ENCODE results near the gene ATP9A. TPM values are rescaled to one million over a fixed set of nuclear protein-coding genes. Genes with fewer than 3 reads are reported as not detected.

ATP9A gene
- total RNA-seq, 3 donors from 2014 or later, result 54.0 to 102 (median 59.4) TPM

DNA sequence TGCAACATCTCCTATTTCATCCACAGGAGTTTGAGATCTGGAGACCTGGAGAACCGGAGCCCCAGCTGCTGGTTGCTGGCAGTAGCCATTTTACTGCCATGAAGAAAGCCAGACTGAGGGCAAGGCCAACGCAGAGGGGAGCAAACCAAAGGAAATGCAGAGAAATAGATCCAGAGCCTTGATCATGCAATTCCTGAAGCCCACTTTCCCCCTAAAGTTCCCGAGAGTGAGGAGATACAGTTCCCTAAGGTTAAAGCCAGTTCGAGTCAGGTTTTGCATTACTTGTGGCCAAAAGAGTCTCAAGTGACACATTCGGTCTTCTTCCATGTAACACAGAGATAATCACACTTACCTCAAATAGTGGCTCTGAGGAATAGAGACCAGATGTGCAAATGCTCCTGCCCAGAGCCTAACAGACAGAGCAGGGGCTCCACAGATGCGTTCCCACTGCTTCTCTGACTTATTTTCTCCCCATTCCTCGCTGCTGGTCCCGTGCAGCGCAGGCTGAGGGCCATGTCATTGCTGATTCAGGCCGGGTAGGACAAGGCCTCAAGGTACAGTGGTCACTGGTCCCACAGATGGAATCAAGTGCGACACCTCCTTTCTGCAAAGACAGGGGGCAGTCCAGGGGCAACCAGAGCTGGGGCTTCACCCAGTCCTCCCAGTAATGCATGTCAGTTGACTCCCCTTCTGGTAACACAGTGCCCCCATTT lies 190.6 kb downstream of the ATP9A start:
- Histone ChIP-seq H3K9me3 (no peaks in the 10 kb centered on the region), H3K4me1 (ENCODE audit: low read depth) (no peaks in the 10 kb centered on the region), H3K4me3 (no peak overlapping the region), H3K36me3 (ENCODE audit: low read depth) (no peaks in the 10 kb centered on the region)
- ATAC-seq (no peak), DNase-seq (no peak)
- TF ChIP-seq, protein P1, sequence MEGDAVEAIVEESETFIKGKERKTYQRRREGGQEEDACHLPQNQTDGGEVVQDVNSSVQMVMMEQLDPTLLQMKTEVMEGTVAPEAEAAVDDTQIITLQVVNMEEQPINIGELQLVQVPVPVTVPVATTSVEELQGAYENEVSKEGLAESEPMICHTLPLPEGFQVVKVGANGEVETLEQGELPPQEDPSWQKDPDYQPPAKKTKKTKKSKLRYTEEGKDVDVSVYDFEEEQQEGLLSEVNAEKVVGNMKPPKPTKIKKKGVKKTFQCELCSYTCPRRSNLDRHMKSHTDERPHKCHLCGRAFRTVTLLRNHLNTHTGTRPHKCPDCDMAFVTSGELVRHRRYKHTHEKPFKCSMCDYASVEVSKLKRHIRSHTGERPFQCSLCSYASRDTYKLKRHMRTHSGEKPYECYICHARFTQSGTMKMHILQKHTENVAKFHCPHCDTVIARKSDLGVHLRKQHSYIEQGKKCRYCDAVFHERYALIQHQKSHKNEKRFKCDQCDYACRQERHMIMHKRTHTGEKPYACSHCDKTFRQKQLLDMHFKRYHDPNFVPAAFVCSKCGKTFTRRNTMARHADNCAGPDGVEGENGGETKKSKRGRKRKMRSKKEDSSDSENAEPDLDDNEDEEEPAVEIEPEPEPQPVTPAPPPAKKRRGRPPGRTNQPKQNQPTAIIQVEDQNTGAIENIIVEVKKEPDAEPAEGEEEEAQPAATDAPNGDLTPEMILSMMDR (IDR thresholded peaks at IDR 0.05), result no peak
- intact Hi-C loops (cut with DNase I, micrococcal nuclease), result no loop called here

DNA sequence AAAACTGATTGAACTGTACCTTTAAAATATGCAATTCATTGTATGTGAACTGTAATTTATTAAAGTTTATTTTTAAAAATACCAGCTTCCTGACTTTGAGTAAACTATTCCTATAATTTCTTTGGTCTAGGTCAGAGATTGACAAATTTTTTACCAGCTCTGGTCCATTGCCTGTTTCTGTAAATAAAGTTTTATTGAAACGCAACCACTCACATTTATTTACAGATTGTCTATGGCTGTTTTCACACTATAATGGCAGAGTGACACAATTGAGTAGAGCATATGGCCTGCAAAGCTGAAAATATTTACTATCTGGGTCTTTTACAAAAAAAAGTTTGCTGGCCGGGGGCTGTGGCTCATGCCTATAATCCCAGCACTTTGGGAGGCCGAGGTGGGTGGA lies 192.7 kb downstream of the ATP9A start:
- TF ChIP-seq, protein P1 (IDR thresholded peaks at IDR 0.05), result no peak
- Histone ChIP-seq H3K4me1 (ENCODE audit: low read depth) (no peaks in the 10 kb centered on the region), H3K4me3 (no peak overlapping the region), H3K36me3 (ENCODE audit: low read depth) (no peaks in the 10 kb centered on the region), H3K9me3 (no peaks in the 10 kb centered on the region)
- ATAC-seq (no peak), DNase-seq (no peak)
- intact Hi-C loops (cut with DNase I, micrococcal nuclease), result no loop called here

DNA sequence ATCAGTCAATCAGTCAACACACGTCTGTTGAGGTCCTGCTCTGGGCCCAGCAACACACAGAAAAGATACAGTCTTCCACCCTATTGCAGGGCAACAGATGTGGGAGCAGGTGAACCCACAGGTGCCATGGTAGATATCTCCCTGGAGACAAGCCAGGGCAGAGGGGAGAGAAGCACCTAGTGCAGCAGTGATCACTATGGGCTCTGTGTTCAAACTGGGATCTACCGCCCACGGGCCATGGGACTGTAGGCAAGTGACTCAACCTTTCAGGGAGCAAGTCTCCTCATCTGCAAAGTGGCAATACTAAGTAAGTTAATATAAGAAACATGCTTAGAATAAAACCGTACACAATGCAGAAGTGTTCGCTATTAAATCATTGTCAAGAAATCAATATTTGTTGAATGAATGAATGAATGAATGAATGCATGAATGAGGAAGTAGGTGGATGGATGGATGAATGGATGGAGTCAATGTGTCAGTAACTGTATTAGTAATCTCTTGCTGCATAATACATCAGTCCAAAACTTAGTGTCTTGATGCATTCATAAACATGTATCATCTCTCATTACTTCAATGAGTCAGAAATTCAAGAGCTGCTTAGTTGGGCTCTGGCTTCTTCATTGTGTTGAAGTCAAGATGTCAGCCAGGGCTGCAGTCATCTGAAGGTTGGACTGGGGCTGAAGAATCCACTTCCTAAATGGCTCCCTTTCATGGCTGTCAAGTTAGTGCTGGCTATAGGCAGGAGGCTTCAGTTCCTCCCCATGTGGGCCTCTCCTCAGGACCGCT lies 193.7 kb downstream of the ATP9A start:
- intact Hi-C loops (cut with DNase I, micrococcal nuclease), result no loop called here
- DNase-seq, result no peak
- Histone ChIP-seq H3K4me3 (no peak overlapping the region), H3K36me3 (ENCODE audit: low read depth) (no peaks in the 10 kb centered on the region), H3K4me1 (ENCODE audit: low read depth) (no peaks in the 10 kb centered on the region), H3K9me3 (no peaks in the 10 kb centered on the region)
- ATAC-seq, result no peak
- TF ChIP-seq, protein P1 (IDR thresholded peaks at IDR 0.05), result no peak

DNA sequence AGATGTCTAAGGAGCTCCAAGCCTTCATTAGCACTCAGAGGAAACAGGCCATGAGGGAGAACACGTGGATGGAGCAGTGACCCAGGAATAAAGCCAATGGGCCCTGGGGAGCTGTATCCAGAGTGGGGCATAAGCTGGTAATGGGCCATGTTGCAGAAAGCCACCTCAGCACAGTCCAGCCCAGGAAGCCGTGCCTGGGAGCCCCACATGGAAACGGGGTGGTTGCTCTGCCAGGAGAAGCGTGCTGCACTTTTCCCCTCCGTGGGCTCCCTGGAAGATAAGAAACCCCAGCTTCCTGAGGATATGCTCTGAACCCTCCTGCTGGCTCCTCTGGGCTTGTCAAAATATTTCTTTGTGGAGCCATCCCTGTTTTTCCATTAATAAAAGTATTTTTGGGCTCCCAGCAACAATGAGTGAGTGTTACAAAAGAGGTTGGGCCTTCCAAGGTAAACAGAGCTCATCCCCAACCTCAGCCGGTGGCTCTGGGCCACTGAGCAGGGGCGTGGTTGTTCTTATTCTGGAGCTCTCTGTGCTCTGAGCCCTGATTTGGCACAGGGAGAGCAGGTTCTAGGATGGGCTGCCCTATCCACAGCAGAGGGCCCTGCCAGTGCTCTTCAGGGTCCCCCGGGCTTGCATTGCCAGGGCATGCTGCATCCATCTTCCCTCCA lies 194.5 kb downstream of the ATP9A start:
- DNase-seq, result no peak
- no peak for ATAC-seq
- H3K4me1 ChIP-seq (ENCODE audit: low read depth), result no peaks in the 10 kb centered on the region
- no peaks in the 10 kb centered on the region for H3K36me3 ChIP-seq (ENCODE audit: low read depth)
- TF ChIP-seq, protein P1 (IDR thresholded peaks at IDR 0.05), result no peak
- no peak overlapping the region for H3K4me3 ChIP-seq
- intact Hi-C loops (cut with DNase I, micrococcal nuclease), result no loop called here
- no peaks in the 10 kb centered on the region for H3K9me3 ChIP-seq

DNA sequence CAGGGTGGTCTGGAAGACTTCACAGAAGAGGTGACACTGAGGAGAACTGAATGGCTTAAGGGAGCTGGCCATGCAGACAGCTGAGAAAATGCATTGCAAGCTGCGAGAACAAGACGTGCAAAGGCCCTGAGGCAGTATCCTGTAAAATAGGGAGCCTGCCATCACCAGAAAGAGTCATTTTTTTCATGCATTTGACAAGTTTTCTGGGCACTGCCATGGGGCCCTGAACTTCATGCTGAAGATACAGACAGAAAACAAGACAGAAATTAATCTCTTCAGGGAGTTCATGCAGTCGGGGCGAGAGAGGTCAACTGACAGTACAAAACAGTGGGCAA lies 196.8 kb downstream of the ATP9A start:
- no peaks in the 10 kb centered on the region for H3K9me3 ChIP-seq
- no peak for DNase-seq
- TF ChIP-seq, protein P1 (IDR thresholded peaks at IDR 0.05), result no peak
- no peaks in the 10 kb centered on the region for H3K36me3 ChIP-seq (ENCODE audit: low read depth)
- no peak for ATAC-seq
- no peak overlapping the region for H3K4me3 ChIP-seq
- no peaks in the 10 kb centered on the region for H3K4me1 ChIP-seq (ENCODE audit: low read depth)
- intact Hi-C loops (cut with DNase I, micrococcal nuclease), result no loop called here
